Measurements from ENCODE around the gene TWNK. TPM values are rescaled to one million over a fixed set of nuclear protein-coding genes. Genes with fewer than 3 reads are reported as not detected.
"Not testable (repeated sequence)": the region's sequence is repeated elsewhere in the genome, so short reads cannot be mapped to it uniquely, and the experiment has no call there.

The TWNK gene
- polyA plus RNA-seq, 4 donors, result 14.0 to 16.8 (median 15.2) TPM

- no peak for DNase-seq (ENCODE audit: low read depth in 4 of 4, low spot score in 3 of 4)
Measured at GRCh38 chr10:100972115-100972903, 15.0 kb upstream of the TWNK start.

- no peak for DNase-seq (ENCODE audit: low read depth in 4 of 4, low spot score in 3 of 4)
Measured at GRCh38 chr10:100972904-100973535, 14.3 kb upstream of the TWNK start.

DNA sequence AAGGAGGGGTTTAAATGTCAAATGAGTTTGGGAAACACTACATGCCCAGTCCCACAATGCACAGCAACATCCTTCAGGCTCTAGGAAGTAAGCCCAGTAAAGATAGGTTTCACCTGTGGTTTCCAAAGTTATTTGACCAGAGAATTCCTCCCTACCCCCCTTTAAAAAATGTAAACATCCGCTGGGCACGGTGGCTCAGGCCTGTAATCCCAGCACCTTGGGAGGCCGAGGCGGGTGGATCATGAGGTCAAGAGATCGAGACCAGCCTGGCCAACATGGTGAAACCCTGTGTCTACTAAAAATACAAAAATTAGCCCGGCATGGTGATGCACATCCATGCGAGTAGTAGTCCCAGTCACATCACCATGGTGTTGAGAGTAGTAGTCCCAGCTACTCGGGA, 11.9 kb upstream of the TWNK start:
- DNase-seq (ENCODE audit: low read depth in 4 of 4, low spot score in 3 of 4), result not testable (repeated sequence)

DNA sequence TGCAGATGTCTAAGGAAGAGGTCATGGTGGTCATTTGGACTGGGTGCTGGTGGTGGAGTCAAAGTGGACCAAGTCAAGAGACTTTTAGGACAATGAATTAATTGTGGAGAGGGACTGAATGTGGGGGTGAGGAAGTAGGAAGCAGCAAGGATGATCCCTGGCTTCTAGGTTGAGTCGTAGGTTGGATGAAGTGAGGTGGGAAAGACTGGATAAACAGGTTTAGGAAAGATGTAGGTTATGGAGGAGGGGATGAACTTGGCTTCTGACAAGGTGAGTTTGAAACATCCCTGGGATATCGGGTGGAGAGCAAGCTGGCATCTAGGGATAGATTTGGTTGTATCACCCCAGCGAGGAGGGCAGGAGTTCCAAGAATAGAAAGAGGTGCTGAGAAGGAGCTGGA, 10.4 kb upstream of the TWNK start:
- DNase-seq (ENCODE audit: low read depth in 4 of 4, low spot score in 3 of 4), result no peak

- DNase-seq (ENCODE audit: low read depth in 4 of 4, low spot score in 3 of 4), result no peak
Measured at GRCh38 chr10:100977436-100977835, 9.9 kb upstream of the TWNK start.

DNA sequence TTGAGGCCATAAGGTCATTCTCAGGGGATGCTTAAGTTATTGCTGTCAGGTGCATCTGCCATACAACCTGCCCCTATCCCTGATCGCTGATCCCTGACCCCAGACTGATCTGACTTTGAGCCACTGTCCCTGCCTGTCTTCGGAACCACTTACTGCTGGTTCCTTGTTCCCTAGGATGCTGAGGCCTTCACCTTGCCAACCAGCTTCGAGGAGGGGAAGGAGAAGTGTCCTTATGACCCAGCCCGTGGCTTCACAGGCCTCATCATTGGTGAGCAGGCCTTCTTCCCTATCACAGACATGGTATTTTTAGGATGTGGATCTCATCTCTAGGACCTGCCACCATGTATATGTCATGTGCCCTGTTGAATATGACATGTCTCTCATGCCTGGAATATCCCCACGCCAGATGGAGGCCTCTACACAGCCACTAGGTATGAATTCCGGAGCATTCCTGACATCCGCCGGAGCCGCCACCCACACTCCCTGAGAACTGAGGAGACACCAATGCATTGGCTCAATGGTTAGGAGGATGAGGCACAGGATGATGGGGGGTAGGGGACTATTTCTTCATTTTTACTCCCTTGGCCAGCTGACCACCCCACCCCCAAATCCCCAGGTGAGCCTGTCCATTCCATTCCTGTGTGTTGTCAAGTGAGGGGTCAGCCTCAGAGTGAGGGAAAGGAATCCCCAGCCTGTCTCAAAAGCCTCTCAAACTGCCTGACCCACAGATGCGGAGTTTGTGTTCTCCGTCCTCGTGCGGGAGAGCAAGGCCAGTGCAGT, 9.0 kb upstream of the TWNK start:
- no peak for DNase-seq (ENCODE audit: low read depth in 4 of 4, low spot score in 3 of 4)

DNA sequence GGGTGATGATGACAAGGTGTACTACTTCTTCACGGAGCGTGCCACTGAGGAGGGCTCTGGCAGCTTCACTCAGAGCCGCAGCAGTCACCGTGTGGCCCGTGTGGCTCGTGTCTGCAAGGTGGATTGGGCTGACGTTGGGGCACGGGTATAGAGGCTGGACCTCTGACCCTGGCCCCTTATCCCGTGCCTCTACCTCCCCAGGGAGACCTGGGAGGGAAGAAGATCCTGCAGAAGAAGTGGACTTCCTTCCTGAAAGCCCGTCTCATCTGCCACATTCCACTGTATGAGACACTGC, 8.5 kb upstream of the TWNK start:
- no peak for DNase-seq (ENCODE audit: low read depth in 4 of 4, low spot score in 3 of 4)

DNA sequence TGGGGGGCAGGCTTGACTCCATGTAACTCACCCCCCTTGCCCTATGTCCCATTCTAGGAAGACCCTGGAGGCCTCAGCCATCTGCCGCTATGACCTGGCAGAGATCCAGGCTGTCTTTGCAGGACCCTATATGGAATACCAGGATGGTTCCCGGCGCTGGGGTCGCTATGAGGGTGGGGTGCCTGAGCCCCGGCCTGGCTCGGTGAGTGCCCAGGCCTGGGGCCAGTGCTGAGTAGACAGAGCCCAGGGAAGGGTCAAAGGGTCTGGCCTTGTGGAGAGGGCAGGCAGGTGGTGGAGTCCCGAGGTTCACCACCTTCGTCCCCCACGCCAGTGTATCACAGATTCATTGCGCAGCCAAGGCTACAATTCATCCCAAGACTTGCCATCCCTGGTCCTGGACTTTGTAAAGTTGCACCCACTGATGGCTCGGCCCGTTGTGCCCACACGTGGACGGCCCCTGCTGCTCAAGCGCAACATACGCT, 7.5 kb upstream of the TWNK start:
- DNase-seq (ENCODE audit: low read depth in 4 of 4, low spot score in 3 of 4), result no peak

DNA sequence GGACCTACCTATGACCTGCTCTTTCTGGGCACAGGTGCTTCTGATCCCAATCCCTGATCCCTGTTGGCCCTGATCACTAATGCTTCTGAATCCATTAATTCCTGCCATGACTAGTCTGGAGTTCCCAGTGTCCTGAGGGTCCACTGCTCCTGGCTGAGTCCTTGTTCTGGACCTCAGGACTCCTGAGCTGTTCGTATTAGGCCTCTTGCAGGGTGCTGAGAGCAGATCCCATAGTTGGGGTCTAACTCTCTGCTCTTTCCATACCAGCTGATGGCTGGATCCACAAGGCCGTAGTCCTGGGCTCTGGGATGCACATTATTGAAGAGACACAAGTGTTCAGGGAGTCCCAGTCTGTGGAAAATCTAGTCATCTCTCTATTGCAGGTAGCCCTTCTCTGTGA, 7.0 kb upstream of the TWNK start:
- no peak for DNase-seq (ENCODE audit: low read depth in 4 of 4, low spot score in 3 of 4)

GRCh38 chr10:100980711-100981110, 6.6 kb upstream of the TWNK start:
- DNase-seq (ENCODE audit: low read depth in 4 of 4, low spot score in 3 of 4), result no peak

DNA sequence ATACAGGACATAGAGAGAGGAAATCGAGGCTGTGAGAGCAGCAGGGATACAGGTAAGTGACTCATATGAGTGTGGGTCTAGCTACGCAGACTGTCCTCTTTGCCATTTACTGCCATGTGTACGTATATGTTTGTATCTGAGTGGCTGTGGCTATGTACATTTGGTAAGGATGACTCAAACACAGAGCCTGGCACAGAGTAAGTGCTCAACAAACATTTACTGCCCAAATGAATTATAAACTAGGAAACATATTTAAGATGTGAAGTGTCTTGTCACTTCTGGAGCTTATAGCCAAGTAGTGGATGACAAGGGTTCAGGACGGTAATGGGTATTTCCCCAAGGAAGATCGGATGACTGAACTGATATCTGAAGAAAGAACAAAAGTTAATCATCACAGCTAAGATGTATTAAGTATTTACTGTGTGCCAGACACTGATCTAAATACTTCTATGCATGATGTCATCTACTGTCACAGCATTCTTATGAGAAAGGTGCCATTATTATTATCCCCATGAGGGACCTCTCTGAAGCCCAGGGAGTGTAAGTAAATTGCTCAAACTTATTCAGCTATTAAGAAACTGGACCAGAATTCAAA, 6.1 kb upstream of the TWNK start:
- no peak for DNase-seq (ENCODE audit: low read depth in 4 of 4, low spot score in 3 of 4)

GRCh38 chr10:100982916-100983830, 4.2 kb upstream of the TWNK start:
- no peak for DNase-seq (ENCODE audit: low read depth in 4 of 4, low spot score in 3 of 4)

GRCh38 chr10:100983868-100984671, 3.3 kb upstream of the TWNK start:
- no peak for DNase-seq (ENCODE audit: low read depth in 4 of 4, low spot score in 3 of 4)

DNA sequence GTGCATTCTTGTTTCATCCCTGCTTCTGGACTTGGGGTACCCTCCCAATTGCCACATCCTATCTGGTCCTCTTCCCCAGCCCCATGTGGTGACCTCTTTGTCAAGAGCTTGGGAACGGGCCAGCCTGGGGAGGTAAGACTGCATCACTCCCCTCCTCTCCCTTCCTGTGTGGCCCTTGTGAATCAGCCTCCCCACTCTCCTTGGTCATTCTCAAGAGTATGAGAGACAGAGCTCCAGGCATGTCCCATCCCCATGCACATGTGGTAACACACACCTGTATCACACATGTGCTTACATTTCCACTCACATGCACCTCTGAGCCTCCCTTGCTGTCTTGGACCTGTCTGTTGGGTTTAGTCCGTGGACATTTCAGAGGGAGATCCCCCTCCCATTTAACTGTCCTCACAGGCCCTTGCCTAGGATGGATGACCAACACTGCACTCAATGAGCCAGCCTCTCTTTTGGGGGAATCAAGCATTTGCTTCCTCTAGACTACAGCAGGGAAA, 2.6 kb upstream of the TWNK start:
- no peak for DNase-seq (ENCODE audit: low read depth in 4 of 4, low spot score in 3 of 4)

GRCh38 chr10:100985336-100985735, 2.0 kb upstream of the TWNK start:
- no peak for DNase-seq (ENCODE audit: low read depth in 4 of 4, low spot score in 3 of 4)

GRCh38 chr10:100986623-100986951, 756 bp upstream of the TWNK start:
- DNase-seq (ENCODE audit: low read depth in 4 of 4, low spot score in 3 of 4), result no peak

GRCh38 chr10:100987685-100988049, 324 bp downstream of the TWNK start:
- DNase-seq (ENCODE audit: low read depth in 4 of 4, low spot score in 3 of 4), result no peak

DNA sequence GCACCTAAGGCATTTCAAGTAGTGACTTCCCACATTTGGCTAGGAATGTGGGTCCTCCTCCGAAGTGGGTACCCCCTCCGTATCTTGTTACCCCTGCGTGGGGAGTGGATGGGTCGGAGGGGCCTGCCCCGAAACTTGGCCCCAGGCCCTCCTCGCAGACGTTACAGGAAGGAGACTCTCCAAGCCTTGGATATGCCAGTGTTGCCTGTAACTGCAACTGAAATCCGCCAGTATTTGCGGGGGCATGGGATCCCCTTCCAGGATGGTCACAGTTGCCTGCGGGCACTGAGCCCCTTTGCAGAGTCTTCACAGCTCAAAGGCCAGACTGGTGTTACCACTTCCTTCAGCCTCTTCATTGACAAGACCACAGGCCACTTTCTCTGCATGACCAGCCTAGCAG, 823 bp downstream of the TWNK start:
- no peak for DNase-seq (ENCODE audit: low read depth in 4 of 4, low spot score in 3 of 4)

- DNase-seq (ENCODE audit: low read depth in 4 of 4, low spot score in 3 of 4), result no peak
Measured at GRCh38 chr10:100989088-100989487, 1.7 kb downstream of the TWNK start.

Measured in right renal pelvis (tissue), 4 donors.